ENCODE results near the gene PCNA.
A peak's percentile ranks its signal among the peaks of the same experiment; 100 is the strongest.

The PCNA gene

GRCh38 chr20:5159928-5160327, 40.2 kb upstream of the PCNA start:
- Histone ChIP-seq H3K36me3 (no peaks in the 10 kb centered on the region), H3K27me3 (no peaks in the 10 kb centered on the region), H3K4me3 (no peak overlapping the region), H3K4me1 (peaks cover 0 to 77% (median 32%) of the 10 kb centered on the region in 4 donors), H3K9me3 (no peaks in the 10 kb centered on the region), H3K27ac (no peak overlapping the region)
- DNase-seq, result no peak
- intact Hi-C loops (cut with DNase I; ENCODE audit: low total_unique reads), result no loop called here
- TF ChIP-seq, protein P1, sequence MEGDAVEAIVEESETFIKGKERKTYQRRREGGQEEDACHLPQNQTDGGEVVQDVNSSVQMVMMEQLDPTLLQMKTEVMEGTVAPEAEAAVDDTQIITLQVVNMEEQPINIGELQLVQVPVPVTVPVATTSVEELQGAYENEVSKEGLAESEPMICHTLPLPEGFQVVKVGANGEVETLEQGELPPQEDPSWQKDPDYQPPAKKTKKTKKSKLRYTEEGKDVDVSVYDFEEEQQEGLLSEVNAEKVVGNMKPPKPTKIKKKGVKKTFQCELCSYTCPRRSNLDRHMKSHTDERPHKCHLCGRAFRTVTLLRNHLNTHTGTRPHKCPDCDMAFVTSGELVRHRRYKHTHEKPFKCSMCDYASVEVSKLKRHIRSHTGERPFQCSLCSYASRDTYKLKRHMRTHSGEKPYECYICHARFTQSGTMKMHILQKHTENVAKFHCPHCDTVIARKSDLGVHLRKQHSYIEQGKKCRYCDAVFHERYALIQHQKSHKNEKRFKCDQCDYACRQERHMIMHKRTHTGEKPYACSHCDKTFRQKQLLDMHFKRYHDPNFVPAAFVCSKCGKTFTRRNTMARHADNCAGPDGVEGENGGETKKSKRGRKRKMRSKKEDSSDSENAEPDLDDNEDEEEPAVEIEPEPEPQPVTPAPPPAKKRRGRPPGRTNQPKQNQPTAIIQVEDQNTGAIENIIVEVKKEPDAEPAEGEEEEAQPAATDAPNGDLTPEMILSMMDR (IDR thresholded peaks at IDR 0.05), result no peak

GRCh38 chr20:5156675-5157448, 37.1 kb upstream of the PCNA start:
- no peak for DNase-seq
- H3K4me1 ChIP-seq, result peaks cover 0 to 80% (median 39%) of the 10 kb centered on the region in 4 donors
- intact Hi-C loops (cut with DNase I; ENCODE audit: low total_unique reads), result no loop called here
- no peaks in the 10 kb centered on the region for H3K27me3 ChIP-seq
- H3K4me3 ChIP-seq, result no peak overlapping the region
- TF ChIP-seq, protein P1 (IDR thresholded peaks at IDR 0.05), result no peak
- no peaks in the 10 kb centered on the region for H3K9me3 ChIP-seq
- peak overlapping the region; percentile 29 to 46 for H3K27ac ChIP-seq
- H3K36me3 ChIP-seq, result peaks cover 0 to 5% (median 0%) of the 10 kb centered on the region in 3 donors

DNA sequence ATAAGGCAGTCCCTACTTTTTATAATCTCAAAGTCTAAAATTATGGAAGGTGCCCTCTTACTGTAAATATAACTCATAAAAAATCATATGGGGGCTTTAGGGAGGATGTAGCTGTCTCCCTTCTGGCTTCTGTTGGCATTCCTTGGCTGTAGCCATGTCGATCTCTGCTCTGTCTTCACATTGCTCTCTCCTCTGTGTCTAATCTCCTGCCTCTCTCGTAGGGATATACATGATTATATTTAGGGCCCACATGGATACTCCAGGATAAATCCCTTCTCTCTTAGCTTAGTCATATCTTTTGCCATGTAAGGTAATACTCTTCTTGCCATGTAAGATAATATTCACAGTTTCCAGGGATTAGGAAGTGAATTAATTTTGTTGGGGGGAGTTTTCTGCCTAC, 35.6 kb upstream of the PCNA start:
- Histone ChIP-seq H3K27me3 (no peaks in the 10 kb centered on the region), H3K9me3 (no peaks in the 10 kb centered on the region), H3K36me3 (peaks cover 0 to 5% (median 0%) of the 10 kb centered on the region in 3 donors), H3K27ac (peak overlapping the region; percentile 3 to 46), H3K4me3 (no peak overlapping the region), H3K4me1 (peaks cover 0 to 84% (median 47%) of the 10 kb centered on the region in 4 donors)
- intact Hi-C loops (cut with DNase I; ENCODE audit: low total_unique reads), result no loop called here
- DNase-seq, result no peak
- TF ChIP-seq, protein P1 (IDR thresholded peaks at IDR 0.05), result no peak

DNA sequence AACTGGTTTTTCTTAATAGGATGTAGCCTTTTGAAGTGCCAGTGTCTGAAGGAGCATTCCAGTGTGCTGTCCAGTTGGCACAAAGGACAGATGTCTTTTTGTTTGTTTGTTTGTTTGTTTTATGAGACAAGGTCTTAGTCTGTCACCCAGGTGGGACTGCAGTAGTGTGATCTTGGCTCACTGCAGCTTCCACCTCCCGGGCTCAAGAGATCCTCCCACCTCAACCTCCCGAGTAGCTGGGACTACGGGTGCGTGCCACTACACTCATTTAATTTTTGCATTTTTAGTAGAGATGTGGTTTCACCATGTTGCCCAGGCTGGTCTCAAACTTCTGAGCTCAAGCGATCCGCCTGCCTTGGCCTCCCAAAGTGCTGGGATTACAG, 34.8 kb upstream of the PCNA start:
- intact Hi-C loops (cut with DNase I; ENCODE audit: low total_unique reads), result no loop called here
- TF ChIP-seq, protein P1 (IDR thresholded peaks at IDR 0.05), result no peak
- Histone ChIP-seq H3K36me3 (peaks cover 0 to 5% (median 0%) of the 10 kb centered on the region in 3 donors), H3K27me3 (no peaks in the 10 kb centered on the region), H3K9me3 (no peaks in the 10 kb centered on the region), H3K4me1 (peaks cover 0 to 87% (median 51%) of the 10 kb centered on the region in 4 donors), H3K27ac (peak overlapping the region in 1 of 2 donors; percentile 46), H3K4me3 (no peak overlapping the region)
- DNase-seq, result no peak

GRCh38 chr20:5153612-5154542, 34.1 kb upstream of the PCNA start:
- Histone ChIP-seq H3K4me1 (peaks cover 0 to 94% (median 57%) of the 10 kb centered on the region in 4 donors), H3K27ac (peak overlapping the region; percentile 16 to 46), H3K36me3 (peaks cover 0 to 5% (median 0%) of the 10 kb centered on the region in 3 donors), H3K9me3 (no peaks in the 10 kb centered on the region), H3K4me3 (no peak overlapping the region), H3K27me3 (no peaks in the 10 kb centered on the region)
- intact Hi-C loops (cut with DNase I; ENCODE audit: low total_unique reads), result no loop called here
- no peak for DNase-seq
- TF ChIP-seq, protein P1 (IDR thresholded peaks at IDR 0.05), result no peak
